GM12801 (cell line): ENCODE results near the gene LPAR6.

ENCODE experiments used
- CTCF ChIP-seq: IDR thresholded peaks from one replicate; pipeline ENCODE4 v1.5.1; 2011; ENCODE audit warnings: control low read depth; ENCODE audit not compliant: insufficient read length; ENCODE audit errors: extremely low read depth

Gene LPAR6

DNA sequence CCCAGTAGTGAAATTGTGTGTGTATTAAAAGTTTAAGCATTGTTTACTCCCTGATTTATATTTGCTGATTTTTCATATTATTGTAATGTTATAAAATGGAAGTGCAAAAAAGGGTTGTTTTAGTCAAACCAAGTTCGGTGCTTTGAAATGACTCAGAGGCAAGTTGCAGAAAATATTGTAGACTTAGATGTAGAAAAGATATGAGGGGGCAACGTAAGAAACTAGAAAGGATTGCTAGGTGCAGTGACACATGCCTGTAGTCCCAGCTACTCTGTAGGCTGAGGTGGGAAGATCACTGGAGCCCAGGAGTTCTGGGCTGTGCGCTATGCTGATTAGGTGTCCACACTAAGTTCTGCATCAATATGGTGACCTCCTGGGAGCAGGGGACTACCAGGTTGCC, 16.1 kb upstream of the LPAR6 start:
- no peak for TF ChIP-seq CTCF

DNA sequence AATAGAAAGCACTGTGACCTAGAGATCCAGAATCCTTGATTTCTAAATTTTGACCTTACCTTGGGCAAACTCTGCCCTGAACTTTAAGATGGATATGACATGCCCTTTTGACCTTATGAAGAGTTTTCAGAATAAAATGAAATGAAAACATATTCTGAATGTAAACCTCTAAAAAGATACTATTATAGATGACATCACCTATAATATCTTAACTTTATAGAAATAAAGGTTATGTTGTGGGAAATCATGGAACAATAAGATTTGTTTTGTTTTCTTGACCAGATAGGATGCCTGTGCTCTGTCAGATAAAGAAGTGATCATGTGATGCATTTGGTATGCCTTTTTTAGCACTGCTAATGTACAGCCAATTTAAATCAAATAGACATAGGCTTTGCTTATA, 13.1 kb upstream of the LPAR6 start:
- TF ChIP-seq CTCF, result no peak

DNA sequence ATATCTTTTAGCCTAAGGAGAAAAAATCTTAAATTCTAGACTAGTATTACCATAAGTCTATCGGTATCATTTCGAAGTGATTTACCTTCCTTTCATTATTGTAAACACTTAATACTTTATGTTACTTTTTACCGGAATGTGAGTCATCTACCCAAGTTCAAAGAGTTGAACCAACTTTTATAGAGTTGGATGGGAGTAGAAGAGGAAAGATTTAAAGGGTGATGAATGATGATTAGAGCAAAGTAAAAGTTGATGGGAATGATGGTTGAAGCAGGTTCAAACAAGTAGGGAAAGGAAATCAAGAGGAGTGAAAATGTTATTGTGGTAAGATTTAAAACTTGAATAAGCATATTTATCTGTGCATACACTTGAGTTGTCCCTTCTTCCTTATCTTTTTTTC, 11.3 kb upstream of the LPAR6 start:
- no peak for TF ChIP-seq CTCF

DNA sequence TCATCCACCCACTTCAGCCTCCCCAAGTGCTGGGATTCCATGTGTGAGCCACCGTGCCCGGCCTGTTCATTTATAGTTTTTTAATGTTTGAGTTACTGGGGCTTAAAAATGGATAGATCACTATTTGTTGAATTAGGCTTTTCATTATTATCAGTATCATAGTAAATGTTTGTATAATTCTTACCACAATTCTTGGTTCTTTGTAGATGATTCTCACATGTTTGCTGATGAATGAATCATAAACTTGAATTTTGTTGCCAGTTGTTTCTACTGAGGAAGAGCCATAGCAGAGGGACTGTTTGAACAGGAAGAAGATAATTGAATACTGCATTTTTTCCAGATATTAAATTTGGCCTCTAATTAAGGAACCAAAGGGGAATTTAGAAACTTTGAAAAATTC, 2.6 kb upstream of the LPAR6 start:
- no peak for TF ChIP-seq CTCF

- no peak for TF ChIP-seq CTCF
These were observed 1.6 kb upstream of the LPAR6 start for GRCh38 chr13:48414501-48414900.

DNA sequence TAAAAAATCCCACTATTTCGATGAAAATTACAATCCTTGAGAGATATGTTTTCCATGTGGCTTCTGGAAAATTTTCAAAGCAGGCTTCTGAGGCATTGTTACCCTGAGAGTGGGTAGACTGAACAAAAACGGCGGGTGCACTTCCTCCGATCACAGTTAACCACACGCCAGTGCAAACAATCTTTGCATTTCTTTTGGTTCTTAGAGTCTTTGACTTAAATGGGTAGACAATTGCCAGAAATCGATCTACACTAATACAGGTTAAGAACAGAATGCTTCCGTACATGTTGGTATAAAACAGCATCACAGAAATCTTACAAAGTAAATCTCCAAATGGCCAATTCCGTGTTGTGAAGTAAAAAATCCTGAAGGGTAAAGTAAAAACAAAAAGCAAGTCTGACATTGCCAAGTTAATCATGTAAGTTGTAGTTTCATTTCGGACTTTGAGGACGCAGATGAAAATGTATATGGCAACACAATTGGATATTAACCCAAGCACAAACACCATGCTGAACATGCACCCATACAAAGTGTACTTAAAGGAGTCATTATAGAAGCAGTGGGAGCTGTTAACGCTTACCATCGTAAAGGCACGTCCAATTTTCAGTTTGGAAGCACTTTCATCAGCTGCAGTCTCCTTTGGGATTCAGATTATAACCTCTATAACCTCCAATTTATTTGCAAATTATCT, 927 bp downstream of the LPAR6 start:
- TF ChIP-seq CTCF, result no peak

- no peak for TF ChIP-seq CTCF
These were observed 1.6 kb downstream of the LPAR6 start for GRCh38 chr13:48411147-48411794.
